H1 (cell line): Measurements from ENCODE around the gene KRAS. TPM values are rescaled to one million over a fixed set of nuclear protein-coding genes. Genes with fewer than 3 reads are reported as not detected.

Experiments used
- CTCF ChIA-PET: fragments of 300-600 bp; sonication (Branson Sonifier 250); formaldehyde crosslinking; loops from one replicate; lab custom pipeline; 2021; ENCODE audit not compliant: partially characterized antibody; lab: Charles Lee
- POLR2A ChIA-PET: fragments of 300-600 bp; sonication (Branson Sonifier 250); formaldehyde crosslinking; loops from one replicate; lab custom pipeline; 2021; ENCODE audit warnings: inconsistent platforms; ENCODE audit not compliant: partially characterized antibody; lab: Charles Lee
- DNase-seq, 2 experiments: peaks; one replicate each; pipeline versions ENCODE4 v3.0.0 to v3.0.0-alpha.2; 2010 to 2022; ENCODE audit warnings: low spot score in 2 of 2, low read depth in 1 of 2, mixed read lengths in 1 of 2
- FAIRE-seq: peaks from 2 replicates; lab custom pipeline; 2011; peaks lifted over from hg19 to GRCh38; lab: Jason Lieb, UNC
- H2AFZ ChIP-seq: 2 replicates; pipeline ENCODE4 v1.8.1; 2012; ENCODE audit warnings: low read length, inconsistent platforms
- H2AK5ac ChIP-seq: 2 replicates; pipeline ENCODE4 v1.6.1; 2013; ENCODE audit warnings: low read depth, low read length
- H2BK120ac ChIP-seq: replicated peaks from 2 replicates; pipeline ENCODE3; 2013; ENCODE audit warnings: low read depth, low read length, inconsistent platforms
- H2BK12ac ChIP-seq: 2 replicates; pipeline ENCODE4 v1.6.1; 2013; ENCODE audit warnings: low read depth, low read length
- H2BK15ac ChIP-seq: 2 replicates; pipeline ENCODE4 v1.6.1; 2013; ENCODE audit warnings: low read length
- H2BK20ac ChIP-seq: 2 replicates; pipeline ENCODE4 v1.6.1; 2013; ENCODE audit warnings: low read length
- H2BK5ac ChIP-seq: 2 replicates; pipeline ENCODE4 v1.6.1; 2013; ENCODE audit warnings: low read depth, low read length
- H3K14ac ChIP-seq: 2 replicates; pipeline ENCODE4 v1.6.1; 2013; ENCODE audit warnings: inconsistent platforms; ENCODE audit not compliant: insufficient read length
- H3K18ac ChIP-seq: 2 replicates; pipeline ENCODE4 v1.6.1; 2013; ENCODE audit warnings: low read length; ENCODE audit errors: extremely low read depth
- H3K23ac ChIP-seq: 2 replicates; pipeline ENCODE4 v1.6.1; 2013; ENCODE audit warnings: inconsistent platforms; ENCODE audit not compliant: insufficient read length
- H3K23me2 ChIP-seq: 2 replicates; pipeline ENCODE4 v1.6.1; 2013; ENCODE audit warnings: low read depth, low read length
- H3K27ac ChIP-seq: 2 replicates; pipeline ENCODE4 v1.6.1; 2011; ENCODE audit warnings: low read depth, low read length, inconsistent platforms
- H3K27me3 ChIP-seq, 4 experiments: replicated peaks in 1 of 4; 1 replicate in 1 of 4; 2 replicates in 3 of 4; pipeline versions ENCODE4 v1.6.1 to v1.8.1; 2011 to 2013; ENCODE audit warnings: low read length in 3 of 4, mild to moderate bottlenecking in 3 of 4, inconsistent platforms in 2 of 4, mixed read lengths in 2 of 4, moderate library complexity in 1 of 4; ENCODE audit not compliant: control insufficient read depth in 3 of 4, insufficient read depth in 3 of 4; ENCODE audit errors: extremely low read depth in 1 of 4
- H3K36me3 ChIP-seq, 4 experiments: 2 replicates each; pipeline versions ENCODE4 v1.6.1 to v1.8.1; 2011 to 2013; ENCODE audit warnings: mild to moderate bottlenecking in 4 of 4, low read length in 3 of 4, moderate library complexity in 2 of 4, control low read depth in 1 of 4, inconsistent platforms in 1 of 4; ENCODE audit not compliant: insufficient read depth in 4 of 4, control insufficient read depth in 2 of 4
- H3K4ac ChIP-seq: replicated peaks from 2 replicates; pipeline ENCODE3; 2013; ENCODE audit warnings: low read length, low read depth, mixed read lengths, inconsistent platforms; ENCODE audit not compliant: insufficient read length
- H3K4me1 ChIP-seq, 4 experiments: replicated peaks in 1 of 4; 1 replicate in 1 of 4; 2 replicates in 3 of 4; pipeline versions ENCODE4 v1.6.1 to v1.8.1; 2011 to 2013; ENCODE audit warnings: low read length in 3 of 4, inconsistent platforms in 2 of 4, mixed read lengths in 1 of 4; ENCODE audit not compliant: insufficient read depth in 4 of 4, control insufficient read depth in 3 of 4
- H3K4me2 ChIP-seq, 2 experiments: 2 replicates each; pipeline versions ENCODE4 v1.6.1 to v1.8.1; 2011 to 2013; ENCODE audit warnings: low read depth in 2 of 2, low read length in 2 of 2, control low read depth in 1 of 2, inconsistent platforms in 1 of 2, mild to moderate bottlenecking in 1 of 2; ENCODE audit not compliant: insufficient read depth in 1 of 2
- H3K4me3 ChIP-seq, 4 experiments: fragments of 200-600, 300-600 bp in 1 of 4; sonication (generic), shearing (Covaris generic), sonication (Bioruptor Twin) in 1 of 4; 2 replicates each; pipeline versions ENCODE4 v1.5.1 to v1.8.1; 2011 to 2016; ENCODE audit warnings: low read length in 4 of 4, low read depth in 3 of 4, control low read depth in 2 of 4, inconsistent platforms in 2 of 4, mild to moderate bottlenecking in 2 of 4, mixed read lengths in 1 of 4, moderate library complexity in 1 of 4; ENCODE audit not compliant: insufficient read depth in 2 of 4; ENCODE audit errors: extremely low read depth in 1 of 4
- H3K56ac ChIP-seq: replicated peaks from 2 replicates; pipeline ENCODE3; 2013; ENCODE audit warnings: low read depth, mild to moderate bottlenecking, mixed read lengths, low read length, inconsistent platforms; ENCODE audit not compliant: insufficient read length
- H3K79me1 ChIP-seq: 2 replicates; pipeline ENCODE4 v1.6.1; 2013; ENCODE audit warnings: low read depth, low read length, control low read depth
- H3K79me2 ChIP-seq, 2 experiments: 2 replicates each; pipeline versions ENCODE4 v1.6.1 to v1.8.1; 2012 to 2013; ENCODE audit warnings: low read length in 2 of 2, mild to moderate bottlenecking in 2 of 2, inconsistent platforms in 1 of 2; ENCODE audit not compliant: insufficient read depth in 2 of 2, control insufficient read depth in 1 of 2
- H3K9ac ChIP-seq, 4 experiments: replicated peaks in 1 of 4; 1 replicate in 1 of 4; 2 replicates in 3 of 4; pipeline versions ENCODE4 v1.6.1 to v1.8.1; 2011 to 2013; ENCODE audit warnings: low read depth in 3 of 4, low read length in 3 of 4, control low read depth in 2 of 4, mild to moderate bottlenecking in 2 of 4, moderate library complexity in 2 of 4, inconsistent platforms in 1 of 4; ENCODE audit errors: extremely low read depth in 1 of 4
- H3K9me3 ChIP-seq, 2 experiments: 2 replicates each; pipeline versions ENCODE4 v1.6.1 to v1.8.1; 2012 to 2013; ENCODE audit warnings: mild to moderate bottlenecking in 2 of 2, moderate library complexity in 2 of 2, control low read depth in 1 of 2, inconsistent platforms in 1 of 2, low read depth in 1 of 2, low read length in 1 of 2, mixed read lengths in 1 of 2; ENCODE audit not compliant: insufficient read depth in 2 of 2
- H4K20me1 ChIP-seq, 2 experiments: replicated peaks in 1 of 2; 2 replicates each; pipeline versions ENCODE3 to v1.8.1; 2011 to 2013; ENCODE audit warnings: inconsistent platforms in 2 of 2, low read length in 2 of 2, mild to moderate bottlenecking in 1 of 2; ENCODE audit not compliant: insufficient read depth in 2 of 2, control insufficient read depth in 1 of 2
- H4K5ac ChIP-seq: 2 replicates; pipeline ENCODE4 v1.6.1; 2013; ENCODE audit warnings: low read length, low read depth, mixed read lengths, inconsistent platforms; ENCODE audit not compliant: insufficient read length
- H4K8ac ChIP-seq: 2 replicates; pipeline ENCODE4 v1.8.0; 2013; ENCODE audit warnings: mild to moderate bottlenecking, moderate library complexity, low read length, inconsistent platforms; ENCODE audit not compliant: insufficient read depth; ENCODE audit errors: extremely low read depth
- H4K91ac ChIP-seq: replicated peaks from 2 replicates; pipeline ENCODE3; 2013; ENCODE audit warnings: low read length, mixed read lengths, inconsistent platforms; ENCODE audit not compliant: insufficient read length
- ASH2L ChIP-seq: fragments of 200-600, 300-600 bp; sonication (generic); IDR thresholded peaks from one replicate; pipeline ENCODE4 v1.7.1; 2017; ENCODE audit warnings: low read length
- CBX5 ChIP-seq: fragments of 300-800, 300-1000 bp; sonication (generic); IDR thresholded peaks from 2 replicates; pipeline ENCODE4 v1.7.1; 2016; ENCODE audit warnings: antibody characterized with exemption, low read length, low read depth
- HDAC6 ChIP-seq: IDR thresholded peaks from one replicate; pipeline ENCODE4 v1.7.1; 2012; ENCODE audit warnings: low read depth, mild to moderate bottlenecking, inconsistent platforms, low read length, moderate library complexity
- JUND ChIP-seq: IDR thresholded peaks from 2 replicates; pipeline ENCODE4 v1.6.1; 2011; ENCODE audit warnings: mild to moderate bottlenecking, improper control_type of control experiment, low read length
- NRF1 ChIP-seq: IDR thresholded peaks from 2 replicates; pipeline ENCODE4 v1.6.1; 2011; ENCODE audit warnings: mild to moderate bottlenecking, low read depth, low read length, improper control_type of control experiment
- RNF2 ChIP-seq: fragments of 200-900, 300-1000 bp; sonication (generic); IDR thresholded peaks from 2 replicates; pipeline ENCODE4 v1.7.1; 2016; ENCODE audit warnings: borderline replicate concordance, low read depth, mild to moderate bottlenecking, antibody characterized with exemption, low read length; ENCODE audit not compliant: poor library complexity, severe bottlenecking; ENCODE audit errors: missing control alignments
- SIN3A ChIP-seq, 2 experiments: IDR thresholded peaks in 1 of 2; conservative IDR thresholded peaks in 1 of 2; 2 replicates each; pipeline ENCODE4 v1.6.1; 2011 to 2012; ENCODE audit warnings: low read length in 2 of 2, improper control_type of control experiment in 1 of 2, low read depth in 1 of 2, mild to moderate bottlenecking in 1 of 2
- SIX5 ChIP-seq: IDR thresholded peaks from 2 replicates; pipeline ENCODE4 v1.6.1; 2011; ENCODE audit warnings: mild to moderate bottlenecking, low read depth, low read length
- SUZ12 ChIP-seq: fragments of 200-600 bp; sonication (generic); IDR thresholded peaks from 2 replicates; pipeline ENCODE4 v1.6.1; 2012; ENCODE audit warnings: mild to moderate bottlenecking, inconsistent platforms, low read length, moderate library complexity, mixed read lengths
- TAF1 ChIP-seq: IDR thresholded peaks from 2 replicates; pipeline ENCODE4 v1.6.1; 2011; ENCODE audit warnings: mild to moderate bottlenecking, low read depth, low read length
- TEAD4 ChIP-seq: IDR thresholded peaks from 2 replicates; pipeline ENCODE4 v1.6.1; 2012; ENCODE audit warnings: low read depth, low read length, inconsistent platforms, mixed read lengths
- WGBS, 2 experiments: shearing (Covaris generic) in 1 of 2; methylation state at CpG; one replicate each; pipeline versions ENCODE4 v1.1.6 to v1.1.7; 2013 to 2015; ENCODE audit warnings: low lambda C conversion rate in 2 of 2, mixed read lengths in 2 of 2, inconsistent platforms in 1 of 2, low coverage in 1 of 2, missing lambda C conversion rate in 1 of 2; ENCODE audit not compliant: insufficient replicate concordance in 2 of 2, insufficient coverage in 1 of 2, insufficient read length in 1 of 2; ENCODE audit errors: extremely low coverage in 1 of 2, missing lambda C conversion rate in 1 of 2; 5-methylcytosine and 5-hydroxymethylcytosine counted together
- polyA plus RNA-seq, 7 experiments: library from polyadenylated mRNA; depleted of rRNA in 3 of 7; stranded (reverse) in 5 of 7; unstranded in 2 of 7; fragments of >200 nt in 5 of 7; fragments of 200-250 nt in 2 of 7; gene quantifications; 1 replicate in 5 of 7; 2 replicates in 1 of 7; 4 replicates in 1 of 7; pipeline versions ENCODE4 v1.2.1 to v1.2.3, GENCODE V29; 2011 to 2013; ENCODE audit warnings: missing spikeins in 2 of 7, mixed read lengths in 2 of 7
- total RNA-seq: library from RNA; stranded (reverse); fragmentation: NEBNext Ultra II Directional; extraction: Animal tissue kit (Norgen Biotek cat#: 25700); gene quantifications from 2 replicates; pipeline ENCODE4 v1.2.1, GENCODE V29; 2021
- TF ChIP-seq, protein P1 (sequence below): IDR thresholded peaks from 2 replicates; pipeline ENCODE4 v1.6.1; 2011; ENCODE audit warnings: low read length, improper control_type of control experiment
- TF ChIP-seq, protein P2 (sequence below): IDR thresholded peaks from 2 replicates; pipeline ENCODE4 v1.6.1; 2012; ENCODE audit warnings: inconsistent platforms

Gene KRAS
- total and polyA plus RNA-seq, 2 of the 8 experiments (the other 6 are each of a cell fraction or from before 2014, with no cell fraction given) = 24.8 to 64.6 TPM

DNA sequence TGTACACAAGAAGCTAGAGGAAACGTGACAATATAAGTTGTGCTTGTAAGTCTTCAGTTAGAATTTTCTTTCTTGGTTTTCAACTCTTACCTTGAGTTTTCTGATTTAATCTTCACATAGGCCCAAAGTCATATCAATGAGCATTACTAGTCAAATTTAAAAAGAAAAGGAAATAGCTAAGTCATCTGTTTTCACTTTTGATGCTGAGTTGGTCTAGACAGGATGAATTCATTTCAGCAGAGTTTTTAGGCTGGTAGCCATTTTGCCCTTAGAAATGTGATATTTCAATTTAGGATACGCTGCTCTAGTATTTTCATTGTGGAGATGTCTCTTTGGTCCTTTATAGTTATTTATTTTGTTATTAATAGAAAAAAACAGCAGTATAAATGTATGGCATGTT is 44.6 kb upstream of the KRAS start:
- no peak overlapping the region for H2BK12ac ChIP-seq
- H2BK120ac ChIP-seq = no peak overlapping the region
- DNase-seq = no peak
- H3K4me2 ChIP-seq = no peak overlapping the region
- H3K4me1 ChIP-seq = no peaks in the 10 kb centered on the region
- no peak overlapping the region for H4K8ac ChIP-seq
- H2BK5ac ChIP-seq = no peak overlapping the region
- ChIA-PET CTCF (no interaction called here), POLR2A (no interaction called here)
- no peak overlapping the region for H3K27ac ChIP-seq
- no peaks in the 10 kb centered on the region for H3K9me3 ChIP-seq
- no peak overlapping the region for H4K91ac ChIP-seq
- TF ChIP-seq HDAC6 (no peak), CBX5 (no peak), TAF1 (no peak), ASH2L (no peak), SUZ12 (no peak), SIN3A (conservative IDR thresholded peaks at IDR 0.05 in 1 of 2, IDR thresholded peaks at IDR 0.05 in 1 of 2; ENCODE audit: low read depth in 1 of 2, low read length in 2 of 2) (no peak), NRF1 (no peak), TEAD4 (no peak), JUND (no peak), RNF2 (no peak), SIX5 (no peak)
- TF ChIP-seq, protein P1, sequence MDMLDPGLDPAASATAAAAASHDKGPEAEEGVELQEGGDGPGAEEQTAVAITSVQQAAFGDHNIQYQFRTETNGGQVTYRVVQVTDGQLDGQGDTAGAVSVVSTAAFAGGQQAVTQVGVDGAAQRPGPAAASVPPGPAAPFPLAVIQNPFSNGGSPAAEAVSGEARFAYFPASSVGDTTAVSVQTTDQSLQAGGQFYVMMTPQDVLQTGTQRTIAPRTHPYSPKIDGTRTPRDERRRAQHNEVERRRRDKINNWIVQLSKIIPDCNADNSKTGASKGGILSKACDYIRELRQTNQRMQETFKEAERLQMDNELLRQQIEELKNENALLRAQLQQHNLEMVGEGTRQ = no peak
- TF ChIP-seq, protein P2, sequence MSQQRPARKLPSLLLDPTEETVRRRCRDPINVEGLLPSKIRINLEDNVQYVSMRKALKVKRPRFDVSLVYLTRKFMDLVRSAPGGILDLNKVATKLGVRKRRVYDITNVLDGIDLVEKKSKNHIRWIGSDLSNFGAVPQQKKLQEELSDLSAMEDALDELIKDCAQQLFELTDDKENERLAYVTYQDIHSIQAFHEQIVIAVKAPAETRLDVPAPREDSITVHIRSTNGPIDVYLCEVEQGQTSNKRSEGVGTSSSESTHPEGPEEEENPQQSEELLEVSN = no peak
- no peak overlapping the region for H2AFZ ChIP-seq
- no peak overlapping the region for H2BK20ac ChIP-seq
- H3K79me2 ChIP-seq = no peaks in the 10 kb centered on the region
- H4K20me1 ChIP-seq = no peaks in the 10 kb centered on the region
- H3K18ac ChIP-seq = no peak overlapping the region
- no peak overlapping the region for H2BK15ac ChIP-seq
- H3K4me3 ChIP-seq = no peak overlapping the region
- no peak overlapping the region for H3K9ac ChIP-seq
- H3K4ac ChIP-seq = no peak overlapping the region
- no peak overlapping the region for H4K5ac ChIP-seq
- no peaks in the 10 kb centered on the region for H3K23me2 ChIP-seq
- H3K14ac ChIP-seq = no peak overlapping the region
- H3K56ac ChIP-seq = no peak overlapping the region
- H3K23ac ChIP-seq = no peak overlapping the region
- FAIRE-seq = no peak
- H3K27me3 ChIP-seq = no peaks in the 10 kb centered on the region
- no peaks in the 10 kb centered on the region for H3K79me1 ChIP-seq
- H2AK5ac ChIP-seq = no peak overlapping the region
- H3K36me3 ChIP-seq = no peaks in the 10 kb centered on the region
- whole genome bisulfite sequencing, 2 experiments = 85% methylated on average over 2 of the region's 2 CpGs; no CpG with 5 or more reads in 1 of the 2 experiments
